ENCODE measurements around the gene CXXC5. TPM values are rescaled to one million over a fixed set of nuclear protein-coding genes. Genes with fewer than 3 reads are reported as not detected.

The CXXC5 gene
- total and polyA plus RNA-seq, 2 of the 4 experiments (the other 2 are of a cell fraction): 24.9 to 35.7 TPM

GRCh38 chr5:139704748-139705147 lies 56.6 kb downstream of the CXXC5 start:
- no peak overlapping the region for H3K4me3 ChIP-seq (ENCODE audit: insufficient read depth, low read depth, low read length)
- H2AFZ ChIP-seq (replicated peaks; ENCODE audit: low read length, poor library complexity): no peak overlapping the region
- H3K14ac ChIP-seq (replicated peaks; ENCODE audit: low read depth, low read length): no peak overlapping the region
- POLR2A ChIA-PET (ENCODE audit: unreplicated experiment): interaction anchor here (0.7 kb wide), 1 partner anchor 148 kb away, joined by 10 read pairs; no protein-coding TSS in a partner anchor
- intact Hi-C loops (cut with micrococcal nuclease) (no loop called here), in situ Hi-C loops (cut with MboI; ENCODE audit: low sequenced_read_pairs) (no loop called here), dilution Hi-C loops (cut with HindIII; ENCODE audit: low sequenced_read_pairs, unreplicated experiment) (no loop called here)
- no peaks in the 10 kb centered on the region for H3K9me3 ChIP-seq (ENCODE audit: control insufficient read depth, insufficient read depth, low read length)
- no TSS peak for BruUV-seq (replicated peaks)
- no peak overlapping the region for H4K8ac ChIP-seq (ENCODE audit: low read depth in 2 of 2, low read length in 2 of 2)
- no peak for DNase-seq
- H2BK5ac ChIP-seq (ENCODE audit: low read depth, low read length, poor library complexity, severe bottlenecking): no peak overlapping the region
- H2BK15ac ChIP-seq (ENCODE audit: low read depth, low read length): no peak overlapping the region
- H4K91ac ChIP-seq (ENCODE audit: insufficient read depth, low read depth, low read length): no peak overlapping the region
- H3K79me1 ChIP-seq (ENCODE audit: low read depth in 1 of 2, low read length in 2 of 2): no peaks in the 10 kb centered on the region
- H3K9me1 ChIP-seq (ENCODE audit: insufficient read depth, low read length): no peaks in the 10 kb centered on the region
- no peaks in the 10 kb centered on the region for H3K36me3 ChIP-seq (ENCODE audit: control insufficient read depth, insufficient read depth, low read length)
- H3K27me3 ChIP-seq (ENCODE audit: control insufficient read depth, insufficient read depth, low read length): no peaks in the 10 kb centered on the region; the same call in 1 of the 2 replicates
- H2AK5ac ChIP-seq (ENCODE audit: low read depth, low read length): no peak overlapping the region
- CTCF ChIA-PET: no interaction called here
- WGBS, 2 experiments (ENCODE audit: extremely low coverage in 2 of 2, insufficient read length in 1 of 2): 20% methylated on average over 1 of the region's 4 CpGs; no CpG with 5 or more reads in 1 of the 2 experiments
- peaks cover 3% of the 10 kb centered on the region; the same call in 1 of the 2 replicates for H3K4me1 ChIP-seq (ENCODE audit: control insufficient read depth, insufficient read depth, low read length)
- no peak overlapping the region for H2AK9ac ChIP-seq (replicated peaks; ENCODE audit: low read depth, low read length, poor library complexity)
- H3K27ac ChIP-seq (ENCODE audit: insufficient read depth, low read length): no peak overlapping the region
- H3K4me2 ChIP-seq (ENCODE audit: low read depth, low read length): no peak overlapping the region
- H3K9ac ChIP-seq (ENCODE audit: low read depth, low read length): no peak overlapping the region
- H4K5ac ChIP-seq (ENCODE audit: low read depth, low read length): no peak overlapping the region
- H3K23ac ChIP-seq (ENCODE audit: low read depth, low read length): no peak overlapping the region
- H4K20me1 ChIP-seq (ENCODE audit: insufficient read depth, low read length): no peaks in the 10 kb centered on the region
- H3K4ac ChIP-seq (ENCODE audit: low read depth, low read length): no peak overlapping the region
- no peak overlapping the region for H3K18ac ChIP-seq (ENCODE audit: low read depth, low read length)
- TF ChIP-seq SMC3 (IDR thresholded peaks at IDR 0.05; ENCODE audit: low read depth, low read length): no peak
- TF ChIP-seq RAD21 (IDR thresholded peaks at IDR 0.05; ENCODE audit: low read length): no peak
- no peak for TF ChIP-seq RFX5 (IDR thresholded peaks at IDR 0.05; ENCODE audit: low read depth, low read length)
- TF ChIP-seq, protein P1, sequence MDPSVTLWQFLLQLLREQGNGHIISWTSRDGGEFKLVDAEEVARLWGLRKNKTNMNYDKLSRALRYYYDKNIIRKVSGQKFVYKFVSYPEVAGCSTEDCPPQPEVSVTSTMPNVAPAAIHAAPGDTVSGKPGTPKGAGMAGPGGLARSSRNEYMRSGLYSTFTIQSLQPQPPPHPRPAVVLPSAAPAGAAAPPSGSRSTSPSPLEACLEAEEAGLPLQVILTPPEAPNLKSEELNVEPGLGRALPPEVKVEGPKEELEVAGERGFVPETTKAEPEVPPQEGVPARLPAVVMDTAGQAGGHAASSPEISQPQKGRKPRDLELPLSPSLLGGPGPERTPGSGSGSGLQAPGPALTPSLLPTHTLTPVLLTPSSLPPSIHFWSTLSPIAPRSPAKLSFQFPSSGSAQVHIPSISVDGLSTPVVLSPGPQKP (IDR thresholded peaks at IDR 0.05; ENCODE audit: borderline replicate concordance, low read depth, low read length): no peak
- TF ChIP-seq MAFK (IDR thresholded peaks at IDR 0.05; ENCODE audit: low read depth, low read length): no peak
- no peak for TF ChIP-seq POLR2A (IDR thresholded peaks at IDR 0.05; ENCODE audit: low read depth, low read length)
- TF ChIP-seq, protein P2, sequence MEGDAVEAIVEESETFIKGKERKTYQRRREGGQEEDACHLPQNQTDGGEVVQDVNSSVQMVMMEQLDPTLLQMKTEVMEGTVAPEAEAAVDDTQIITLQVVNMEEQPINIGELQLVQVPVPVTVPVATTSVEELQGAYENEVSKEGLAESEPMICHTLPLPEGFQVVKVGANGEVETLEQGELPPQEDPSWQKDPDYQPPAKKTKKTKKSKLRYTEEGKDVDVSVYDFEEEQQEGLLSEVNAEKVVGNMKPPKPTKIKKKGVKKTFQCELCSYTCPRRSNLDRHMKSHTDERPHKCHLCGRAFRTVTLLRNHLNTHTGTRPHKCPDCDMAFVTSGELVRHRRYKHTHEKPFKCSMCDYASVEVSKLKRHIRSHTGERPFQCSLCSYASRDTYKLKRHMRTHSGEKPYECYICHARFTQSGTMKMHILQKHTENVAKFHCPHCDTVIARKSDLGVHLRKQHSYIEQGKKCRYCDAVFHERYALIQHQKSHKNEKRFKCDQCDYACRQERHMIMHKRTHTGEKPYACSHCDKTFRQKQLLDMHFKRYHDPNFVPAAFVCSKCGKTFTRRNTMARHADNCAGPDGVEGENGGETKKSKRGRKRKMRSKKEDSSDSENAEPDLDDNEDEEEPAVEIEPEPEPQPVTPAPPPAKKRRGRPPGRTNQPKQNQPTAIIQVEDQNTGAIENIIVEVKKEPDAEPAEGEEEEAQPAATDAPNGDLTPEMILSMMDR (conservative IDR thresholded peaks at IDR 0.05; ENCODE audit: low read depth, low read length): no peak
- no peak for TF ChIP-seq MAZ (IDR thresholded peaks at IDR 0.05; ENCODE audit: borderline replicate concordance, low read depth, low read length)
- no peak overlapping the region for H2BK120ac ChIP-seq (ENCODE audit: low read depth, low read length)
- no peak overlapping the region for H2BK20ac ChIP-seq (ENCODE audit: low read depth, low read length)
- no peak for ATAC-seq (ENCODE audit: low read depth)
- no peak overlapping the region for H3K56ac ChIP-seq (ENCODE audit: extremely low read depth, insufficient read depth, low read length)

Measured in IMR-90 (cell line).